LNCAP (cell line): ENCODE measurements around the gene TMEM94.

Experiments
- CTCF ChIP-seq: fragments of 450-650 bp; IDR thresholded peaks from 2 replicates; pipeline ENCODE4 v1.5.1; 2017; ENCODE audit warnings: mild to moderate bottlenecking

TMEM94 gene

DNA sequence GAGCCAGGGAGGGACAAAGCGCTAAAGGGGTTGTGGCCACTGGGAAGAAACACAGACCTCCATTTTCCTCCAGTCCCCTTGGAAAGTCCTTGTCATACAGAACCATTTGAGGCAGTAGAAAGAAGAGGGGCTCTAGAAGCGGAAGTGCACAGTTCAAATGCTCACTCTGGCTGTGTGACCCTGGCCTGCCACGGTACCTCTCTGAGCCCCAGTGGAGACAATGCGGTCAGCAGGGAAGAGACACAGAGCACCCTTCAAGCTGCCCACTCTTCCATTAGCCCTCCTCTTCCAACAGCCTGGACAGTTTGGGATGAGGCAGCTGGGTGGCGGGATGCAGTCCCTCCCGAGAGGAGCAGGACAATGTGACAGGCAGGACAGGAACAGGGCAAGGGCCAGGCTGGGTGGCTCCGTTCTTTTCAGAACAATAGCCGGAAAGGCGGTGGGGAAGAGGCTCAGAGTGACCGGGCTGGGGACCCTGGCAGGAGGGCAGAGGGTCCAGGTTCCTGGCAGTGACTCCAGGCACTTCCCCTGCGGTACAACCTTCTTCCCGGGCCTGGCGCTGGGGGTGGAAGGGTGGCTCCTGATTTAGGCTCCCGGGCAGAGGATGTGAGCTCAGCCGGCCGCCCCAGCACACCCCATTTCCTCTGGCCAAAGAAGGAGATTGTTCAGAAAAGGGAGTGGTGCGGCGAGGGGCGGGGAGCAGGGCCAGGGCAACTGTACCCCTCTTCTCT is 53.3 kb downstream of the TMEM94 start:
- TF ChIP-seq CTCF: no peak

DNA sequence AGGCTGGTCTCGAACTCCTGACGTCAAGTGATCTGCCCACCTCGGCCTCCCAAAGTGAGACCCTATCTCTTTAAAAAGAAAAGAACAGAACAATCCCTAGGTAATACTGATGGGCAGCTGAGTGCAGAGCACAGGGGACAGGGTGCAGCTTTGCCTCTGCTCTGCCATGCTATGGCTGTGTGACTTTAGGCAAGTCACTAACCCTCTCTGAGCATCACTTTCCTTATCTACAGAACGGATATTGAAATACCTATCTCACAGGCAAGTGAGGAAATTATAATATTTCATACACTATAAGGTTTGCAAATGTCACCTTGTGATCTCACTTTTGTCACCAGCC is 54.8 kb downstream of the TMEM94 start:
- TF ChIP-seq CTCF: no peak

GRCh38 chr17:75511610-75512575 is 55.5 kb downstream of the TMEM94 start:
- TF ChIP-seq CTCF: no peak

GRCh38 chr17:75512926-75513640 is 56.6 kb downstream of the TMEM94 start:
- no peak for TF ChIP-seq CTCF

DNA sequence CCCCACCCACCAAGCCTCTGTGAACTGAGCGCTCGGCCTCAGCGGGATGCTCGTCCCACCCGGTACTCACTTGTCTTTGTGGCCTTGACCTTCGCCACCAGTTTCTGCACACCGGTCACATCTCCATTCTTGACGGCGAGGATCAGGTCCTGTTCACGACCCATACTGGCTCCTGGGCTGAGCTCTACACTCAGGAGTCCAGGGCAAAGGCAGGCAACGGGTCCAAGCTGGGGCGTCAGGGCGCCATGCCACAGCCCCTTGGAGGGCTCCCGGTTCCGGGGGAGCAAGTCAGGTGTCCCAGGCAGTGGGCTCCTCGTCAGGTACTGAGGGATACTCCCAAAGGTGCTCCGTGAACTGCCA is 57.2 kb downstream of the TMEM94 start:
- TF ChIP-seq CTCF: no peak

- TF ChIP-seq CTCF: no peak
Observed at GRCh38 chr17:75514299-75514918, 58.0 kb downstream of the TMEM94 start.

- TF ChIP-seq CTCF: no peak
Observed at GRCh38 chr17:75514919-75515495, 58.6 kb downstream of the TMEM94 start.
